DND-41 (cell line): ENCODE measurements around the gene ORC5.

Source experiments
- CTCF ChIP-seq: IDR thresholded peaks from 2 replicates; pipeline ENCODE4 v1.5.1; 2012; ENCODE audit warnings: borderline replicate concordance, low read length, moderate library complexity, mild to moderate bottlenecking; ENCODE audit not compliant: poor library complexity, severe bottlenecking; ENCODE audit errors: extremely low read depth
- EZH2 ChIP-seq: IDR thresholded peaks from 3 replicates; pipeline ENCODE4 v1.6.1; 2012; ENCODE audit warnings: borderline replicate concordance, low read depth, mild to moderate bottlenecking, moderate library complexity, low read length, inconsistent platforms; ENCODE audit not compliant: severe bottlenecking

- no peak for TF ChIP-seq CTCF
- no peak for TF ChIP-seq EZH2
These were observed 22.5 kb downstream of the ORC5 start for GRCh38 chr7:104185346-104185745.
